ENCODE data around the gene FAM98C.

FAM98C gene

GRCh38 chr19:38381138-38381537 lies 21.8 kb upstream of the FAM98C start:
- no peak for DNase-seq

- no peak for DNase-seq
Measured at GRCh38 chr19:38383184-38383583, 19.7 kb upstream of the FAM98C start.

- no peak for DNase-seq
Measured at GRCh38 chr19:38383743-38384142, 19.1 kb upstream of the FAM98C start.

- DNase-seq, result no peak
Measured at GRCh38 chr19:38384209-38385027, 18.5 kb upstream of the FAM98C start.

- no peak for DNase-seq
Measured at GRCh38 chr19:38385057-38385803, 17.7 kb upstream of the FAM98C start.

GRCh38 chr19:38385804-38386257 lies 17.1 kb upstream of the FAM98C start:
- DNase-seq, result no peak

- no peak for DNase-seq
Measured at GRCh38 chr19:38386300-38386970, 16.5 kb upstream of the FAM98C start.

- no peak for DNase-seq
Measured at GRCh38 chr19:38386971-38387549, 15.8 kb upstream of the FAM98C start.

GRCh38 chr19:38387550-38388348 lies 15.1 kb upstream of the FAM98C start, which contains the start of gene GGN:
Gene GGN, minus strand, starts transcription at chr19:38388034. Its CDS starts 773 bp downstream, at chr19:38387261.
- DNase-seq, result peak; percentile 77 to 78

GRCh38 chr19:38388349-38389100 lies 14.4 kb upstream of the FAM98C start, which contains the start of gene SPRED3:
Gene SPRED3, plus strand, starts transcription at chr19:38388697. Its CDS starts 1,606 bp downstream, at chr19:38390303.
- DNase-seq, result no peak

GRCh38 chr19:38389101-38389925 lies 13.6 kb upstream of the FAM98C start:
- DNase-seq, result no peak

- no peak for DNase-seq
Measured at GRCh38 chr19:38389957-38390924, 12.7 kb upstream of the FAM98C start.

GRCh38 chr19:38391911-38392464 lies 10.9 kb upstream of the FAM98C start:
- no peak for DNase-seq

- no peak for DNase-seq
Measured at GRCh38 chr19:38392707-38393308, 10.1 kb upstream of the FAM98C start.

GRCh38 chr19:38394488-38394887 lies 8.4 kb upstream of the FAM98C start:
- peak; percentile 60 to 68 for DNase-seq

- peak in 1 of 2 experiments; percentile 29 for DNase-seq
Measured at GRCh38 chr19:38395381-38396114, 7.3 kb upstream of the FAM98C start.

- DNase-seq, result no peak
Measured at GRCh38 chr19:38399081-38399480, 3.8 kb upstream of the FAM98C start.

Measured in activated CD4-positive, alpha-beta T cell treated with anti-CD3 and anti-CD28 coated beads, Interleukin-2, amount 50 U/mL, for 4 hours (primary cell).